ENCODE data around the gene RAB37.

The RAB37 gene

GRCh38 chr17:74771319-74771914, 34.4 kb downstream of the RAB37 start:
- no peak for TF ChIP-seq CTCF (IDR thresholded peaks at IDR 0.05; ENCODE audit: borderline replicate concordance, insufficient read depth, low read depth, low read length)
- H3K4me3 ChIP-seq (ENCODE audit: low read depth, low read length): no peak overlapping the region

- no peak overlapping the region for H3K4me3 ChIP-seq (ENCODE audit: low read depth, low read length)
- TF ChIP-seq CTCF (IDR thresholded peaks at IDR 0.05; ENCODE audit: borderline replicate concordance, insufficient read depth, low read depth, low read length): no peak
Observed at GRCh38 chr17:74772053-74772452, 35.0 kb downstream of the RAB37 start.

GRCh38 chr17:74773414-74773813, 36.4 kb downstream of the RAB37 start:
- TF ChIP-seq CTCF (IDR thresholded peaks at IDR 0.05; ENCODE audit: borderline replicate concordance, insufficient read depth, low read depth, low read length): no peak
- no peak overlapping the region for H3K4me3 ChIP-seq (ENCODE audit: low read depth, low read length)

- no peak for TF ChIP-seq CTCF (IDR thresholded peaks at IDR 0.05; ENCODE audit: borderline replicate concordance, insufficient read depth, low read depth, low read length)
- no peak overlapping the region for H3K4me3 ChIP-seq (ENCODE audit: low read depth, low read length)
Observed at GRCh38 chr17:74773871-74774286, 36.8 kb downstream of the RAB37 start.

- H3K4me3 ChIP-seq (ENCODE audit: low read depth, low read length): peak overlapping the region; percentile 62
- TF ChIP-seq CTCF (IDR thresholded peaks at IDR 0.05; ENCODE audit: borderline replicate concordance, insufficient read depth, low read depth, low read length): no peak
Observed at GRCh38 chr17:74775409-74776043, 38.5 kb downstream of the RAB37 start.

GRCh38 chr17:74776044-74776962, 39.2 kb downstream of the RAB37 start, which contains the start of gene NAT9:
TSS of gene NAT9 (minus strand) at chr17:74776345. CDS start at chr17:74775698, 647 bp downstream.
- peak within 1 kb of the TSS; percentile 69 for H3K4me3 ChIP-seq (ENCODE audit: low read depth, low read length)
- no peak for TF ChIP-seq CTCF (IDR thresholded peaks at IDR 0.05; ENCODE audit: borderline replicate concordance, insufficient read depth, low read depth, low read length)
